H1 (cell line): ENCODE data around the gene RHOBTB1. TPM values are rescaled to one million over a fixed set of nuclear protein-coding genes. Genes with fewer than 3 reads are reported as not detected.

Experiments used
- CTCF ChIA-PET: fragments of 300-600 bp; sonication (Branson Sonifier 250); formaldehyde crosslinking; loops from one replicate; lab custom pipeline; 2021; ENCODE audit not compliant: partially characterized antibody; lab: Charles Lee
- POLR2A ChIA-PET: fragments of 300-600 bp; sonication (Branson Sonifier 250); formaldehyde crosslinking; loops from one replicate; lab custom pipeline; 2021; ENCODE audit warnings: inconsistent platforms; ENCODE audit not compliant: partially characterized antibody; lab: Charles Lee
- DNase-seq, 2 experiments: peaks; one replicate each; pipeline versions ENCODE4 v3.0.0 to v3.0.0-alpha.2; 2010 to 2022; ENCODE audit warnings: low spot score in 2 of 2, low read depth in 1 of 2, mixed read lengths in 1 of 2
- FAIRE-seq: peaks from 2 replicates; lab custom pipeline; 2011; peaks lifted over from hg19 to GRCh38; lab: Jason Lieb, UNC
- H2AFZ ChIP-seq: 2 replicates; pipeline ENCODE4 v1.8.1; 2012; ENCODE audit warnings: low read length, inconsistent platforms
- H2AK5ac ChIP-seq: 2 replicates; pipeline ENCODE4 v1.6.1; 2013; ENCODE audit warnings: low read depth, low read length
- H2BK120ac ChIP-seq: replicated peaks from 2 replicates; pipeline ENCODE3; 2013; ENCODE audit warnings: low read depth, low read length, inconsistent platforms
- H2BK12ac ChIP-seq: 2 replicates; pipeline ENCODE4 v1.6.1; 2013; ENCODE audit warnings: low read depth, low read length
- H2BK15ac ChIP-seq: 2 replicates; pipeline ENCODE4 v1.6.1; 2013; ENCODE audit warnings: low read length
- H2BK20ac ChIP-seq: 2 replicates; pipeline ENCODE4 v1.6.1; 2013; ENCODE audit warnings: low read length
- H2BK5ac ChIP-seq: 2 replicates; pipeline ENCODE4 v1.6.1; 2013; ENCODE audit warnings: low read depth, low read length
- H3K14ac ChIP-seq: 2 replicates; pipeline ENCODE4 v1.6.1; 2013; ENCODE audit warnings: inconsistent platforms; ENCODE audit not compliant: insufficient read length
- H3K18ac ChIP-seq: 2 replicates; pipeline ENCODE4 v1.6.1; 2013; ENCODE audit warnings: low read length; ENCODE audit errors: extremely low read depth
- H3K23ac ChIP-seq: 2 replicates; pipeline ENCODE4 v1.6.1; 2013; ENCODE audit warnings: inconsistent platforms; ENCODE audit not compliant: insufficient read length
- H3K23me2 ChIP-seq: 2 replicates; pipeline ENCODE4 v1.6.1; 2013; ENCODE audit warnings: low read depth, low read length
- H3K27ac ChIP-seq: 2 replicates; pipeline ENCODE4 v1.6.1; 2011; ENCODE audit warnings: low read depth, low read length, inconsistent platforms
- H3K27me3 ChIP-seq, 4 experiments: replicated peaks in 1 of 4; 1 replicate in 1 of 4; 2 replicates in 3 of 4; pipeline versions ENCODE4 v1.6.1 to v1.8.1; 2011 to 2013; ENCODE audit warnings: low read length in 3 of 4, mild to moderate bottlenecking in 3 of 4, inconsistent platforms in 2 of 4, mixed read lengths in 2 of 4, moderate library complexity in 1 of 4; ENCODE audit not compliant: control insufficient read depth in 3 of 4, insufficient read depth in 3 of 4; ENCODE audit errors: extremely low read depth in 1 of 4
- H3K36me3 ChIP-seq, 4 experiments: 2 replicates each; pipeline versions ENCODE4 v1.6.1 to v1.8.1; 2011 to 2013; ENCODE audit warnings: mild to moderate bottlenecking in 4 of 4, low read length in 3 of 4, moderate library complexity in 2 of 4, control low read depth in 1 of 4, inconsistent platforms in 1 of 4; ENCODE audit not compliant: insufficient read depth in 4 of 4, control insufficient read depth in 2 of 4
- H3K4ac ChIP-seq: replicated peaks from 2 replicates; pipeline ENCODE3; 2013; ENCODE audit warnings: low read length, low read depth, mixed read lengths, inconsistent platforms; ENCODE audit not compliant: insufficient read length
- H3K4me1 ChIP-seq, 4 experiments: replicated peaks in 1 of 4; 1 replicate in 1 of 4; 2 replicates in 3 of 4; pipeline versions ENCODE4 v1.6.1 to v1.8.1; 2011 to 2013; ENCODE audit warnings: low read length in 3 of 4, inconsistent platforms in 2 of 4, mixed read lengths in 1 of 4; ENCODE audit not compliant: insufficient read depth in 4 of 4, control insufficient read depth in 3 of 4
- H3K4me2 ChIP-seq, 2 experiments: 2 replicates each; pipeline versions ENCODE4 v1.6.1 to v1.8.1; 2011 to 2013; ENCODE audit warnings: low read depth in 2 of 2, low read length in 2 of 2, control low read depth in 1 of 2, inconsistent platforms in 1 of 2, mild to moderate bottlenecking in 1 of 2; ENCODE audit not compliant: insufficient read depth in 1 of 2
- H3K4me3 ChIP-seq, 4 experiments: fragments of 200-600, 300-600 bp in 1 of 4; sonication (generic), shearing (Covaris generic), sonication (Bioruptor Twin) in 1 of 4; 2 replicates each; pipeline versions ENCODE4 v1.5.1 to v1.8.1; 2011 to 2016; ENCODE audit warnings: low read length in 4 of 4, low read depth in 3 of 4, control low read depth in 2 of 4, inconsistent platforms in 2 of 4, mild to moderate bottlenecking in 2 of 4, mixed read lengths in 1 of 4, moderate library complexity in 1 of 4; ENCODE audit not compliant: insufficient read depth in 2 of 4; ENCODE audit errors: extremely low read depth in 1 of 4
- H3K56ac ChIP-seq: replicated peaks from 2 replicates; pipeline ENCODE3; 2013; ENCODE audit warnings: low read depth, mild to moderate bottlenecking, mixed read lengths, low read length, inconsistent platforms; ENCODE audit not compliant: insufficient read length
- H3K79me1 ChIP-seq: 2 replicates; pipeline ENCODE4 v1.6.1; 2013; ENCODE audit warnings: low read depth, low read length, control low read depth
- H3K79me2 ChIP-seq, 2 experiments: 2 replicates each; pipeline versions ENCODE4 v1.6.1 to v1.8.1; 2012 to 2013; ENCODE audit warnings: low read length in 2 of 2, mild to moderate bottlenecking in 2 of 2, inconsistent platforms in 1 of 2; ENCODE audit not compliant: insufficient read depth in 2 of 2, control insufficient read depth in 1 of 2
- H3K9ac ChIP-seq, 4 experiments: replicated peaks in 1 of 4; 1 replicate in 1 of 4; 2 replicates in 3 of 4; pipeline versions ENCODE4 v1.6.1 to v1.8.1; 2011 to 2013; ENCODE audit warnings: low read depth in 3 of 4, low read length in 3 of 4, control low read depth in 2 of 4, mild to moderate bottlenecking in 2 of 4, moderate library complexity in 2 of 4, inconsistent platforms in 1 of 4; ENCODE audit errors: extremely low read depth in 1 of 4
- H3K9me3 ChIP-seq, 2 experiments: 2 replicates each; pipeline versions ENCODE4 v1.6.1 to v1.8.1; 2012 to 2013; ENCODE audit warnings: mild to moderate bottlenecking in 2 of 2, moderate library complexity in 2 of 2, control low read depth in 1 of 2, inconsistent platforms in 1 of 2, low read depth in 1 of 2, low read length in 1 of 2, mixed read lengths in 1 of 2; ENCODE audit not compliant: insufficient read depth in 2 of 2
- H4K20me1 ChIP-seq, 2 experiments: replicated peaks in 1 of 2; 2 replicates each; pipeline versions ENCODE3 to v1.8.1; 2011 to 2013; ENCODE audit warnings: inconsistent platforms in 2 of 2, low read length in 2 of 2, mild to moderate bottlenecking in 1 of 2; ENCODE audit not compliant: insufficient read depth in 2 of 2, control insufficient read depth in 1 of 2
- H4K5ac ChIP-seq: 2 replicates; pipeline ENCODE4 v1.6.1; 2013; ENCODE audit warnings: low read length, low read depth, mixed read lengths, inconsistent platforms; ENCODE audit not compliant: insufficient read length
- H4K8ac ChIP-seq: 2 replicates; pipeline ENCODE4 v1.8.0; 2013; ENCODE audit warnings: mild to moderate bottlenecking, moderate library complexity, low read length, inconsistent platforms; ENCODE audit not compliant: insufficient read depth; ENCODE audit errors: extremely low read depth
- H4K91ac ChIP-seq: replicated peaks from 2 replicates; pipeline ENCODE3; 2013; ENCODE audit warnings: low read length, mixed read lengths, inconsistent platforms; ENCODE audit not compliant: insufficient read length
- BRCA1 ChIP-seq: IDR thresholded peaks from 2 replicates; pipeline ENCODE4 v1.6.1; 2012; ENCODE audit warnings: low read depth, low read length, improper control_type of control experiment
- CHD2 ChIP-seq: IDR thresholded peaks from 2 replicates; pipeline ENCODE4 v1.6.1; 2012; ENCODE audit warnings: low read length, improper control_type of control experiment
- FOSL1 ChIP-seq: IDR thresholded peaks from 2 replicates; pipeline ENCODE4 v1.6.1; 2011; ENCODE audit warnings: mild to moderate bottlenecking, low read depth, low read length, moderate library complexity; ENCODE audit not compliant: insufficient read depth
- GABPA ChIP-seq: IDR thresholded peaks from 2 replicates; pipeline ENCODE4 v1.6.1; 2011; ENCODE audit warnings: mild to moderate bottlenecking, low read length, moderate library complexity, borderline replicate concordance; ENCODE audit not compliant: insufficient read depth
- MAFK ChIP-seq: IDR thresholded peaks from 2 replicates; pipeline ENCODE4 v1.6.1; 2012; ENCODE audit warnings: low read depth, mild to moderate bottlenecking, improper control_type of control experiment, low read length
- POU5F1 ChIP-seq: IDR thresholded peaks from 2 replicates; pipeline ENCODE4 v1.6.1; 2011; ENCODE audit warnings: low read depth, mild to moderate bottlenecking, low read length, moderate library complexity
- RAD21 ChIP-seq, 2 experiments: IDR thresholded peaks in 1 of 2; conservative IDR thresholded peaks in 1 of 2; 2 replicates each; pipeline ENCODE4 v1.6.1; 2011; ENCODE audit warnings: low read depth in 2 of 2, low read length in 2 of 2, improper control_type of control experiment in 1 of 2, inconsistent platforms in 1 of 2, mild to moderate bottlenecking in 1 of 2, moderate library complexity in 1 of 2
- RXRA ChIP-seq: IDR thresholded peaks from 2 replicates; pipeline ENCODE4 v1.6.1; 2011; ENCODE audit warnings: low read depth, mild to moderate bottlenecking, low read length, moderate library complexity; ENCODE audit not compliant: insufficient read depth
- SP1 ChIP-seq: IDR thresholded peaks from 2 replicates; pipeline ENCODE4 v1.6.1; 2011; ENCODE audit warnings: low read depth, low read length
- SUZ12 ChIP-seq: fragments of 200-600 bp; sonication (generic); IDR thresholded peaks from 2 replicates; pipeline ENCODE4 v1.6.1; 2012; ENCODE audit warnings: mild to moderate bottlenecking, inconsistent platforms, low read length, moderate library complexity, mixed read lengths
- TAF1 ChIP-seq: IDR thresholded peaks from 2 replicates; pipeline ENCODE4 v1.6.1; 2011; ENCODE audit warnings: mild to moderate bottlenecking, low read depth, low read length
- TBP ChIP-seq: IDR thresholded peaks from 2 replicates; pipeline ENCODE4 v1.6.1; 2011; ENCODE audit warnings: low read depth, low read length, improper control_type of control experiment
- YY1 ChIP-seq: IDR thresholded peaks from 2 replicates; pipeline ENCODE4 v1.6.1; 2011; ENCODE audit warnings: low read depth, mild to moderate bottlenecking, low read length
- WGBS, 2 experiments: shearing (Covaris generic) in 1 of 2; methylation state at CpG; one replicate each; pipeline versions ENCODE4 v1.1.6 to v1.1.7; 2013 to 2015; ENCODE audit warnings: low lambda C conversion rate in 2 of 2, mixed read lengths in 2 of 2, inconsistent platforms in 1 of 2, low coverage in 1 of 2, missing lambda C conversion rate in 1 of 2; ENCODE audit not compliant: insufficient replicate concordance in 2 of 2, insufficient coverage in 1 of 2, insufficient read length in 1 of 2; ENCODE audit errors: extremely low coverage in 1 of 2, missing lambda C conversion rate in 1 of 2; 5-methylcytosine and 5-hydroxymethylcytosine counted together
- polyA plus RNA-seq, 7 experiments: library from polyadenylated mRNA; depleted of rRNA in 3 of 7; stranded (reverse) in 5 of 7; unstranded in 2 of 7; fragments of >200 nt in 5 of 7; fragments of 200-250 nt in 2 of 7; gene quantifications; 1 replicate in 5 of 7; 2 replicates in 1 of 7; 4 replicates in 1 of 7; pipeline versions ENCODE4 v1.2.1 to v1.2.3, GENCODE V29; 2011 to 2013; ENCODE audit warnings: missing spikeins in 2 of 7, mixed read lengths in 2 of 7
- total RNA-seq: library from RNA; stranded (reverse); fragmentation: NEBNext Ultra II Directional; extraction: Animal tissue kit (Norgen Biotek cat#: 25700); gene quantifications from 2 replicates; pipeline ENCODE4 v1.2.1, GENCODE V29; 2021

RHOBTB1 gene
- total and polyA plus RNA-seq, 2 of the 8 experiments (the other 6 are each of a cell fraction or from before 2014, with no cell fraction given), result 6.1 to 7.4 TPM

DNA sequence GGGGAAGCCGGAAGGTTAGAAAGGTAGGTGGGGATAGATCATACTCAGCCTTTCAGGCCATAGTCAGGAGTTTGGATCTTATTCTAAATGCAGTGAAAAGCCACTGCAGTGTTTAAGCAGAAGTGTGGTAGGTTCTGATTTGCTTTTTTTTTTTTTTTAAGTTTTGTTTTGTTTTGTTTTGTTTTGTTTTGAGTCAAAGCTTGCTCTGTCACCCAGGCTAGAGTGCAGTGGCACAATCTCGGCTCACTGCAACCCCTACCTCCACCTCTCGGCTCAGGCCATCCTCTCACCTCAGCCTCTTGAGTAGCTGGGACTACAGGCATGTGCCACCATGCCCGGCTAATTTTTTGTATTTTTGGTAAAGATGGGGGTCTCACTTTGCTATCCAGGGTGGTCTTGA, 23.5 kb downstream of the RHOBTB1 start:
- no peaks in the 10 kb centered on the region for H4K20me1 ChIP-seq
- no peak overlapping the region for H3K56ac ChIP-seq
- H3K23ac ChIP-seq, result no peak overlapping the region
- H3K27ac ChIP-seq, result no peak overlapping the region
- H3K14ac ChIP-seq, result no peak overlapping the region
- H4K91ac ChIP-seq, result no peak overlapping the region
- DNase-seq, result no peak
- no peak overlapping the region for H2AFZ ChIP-seq
- no peak for FAIRE-seq
- no peaks in the 10 kb centered on the region for H3K4me1 ChIP-seq
- TF ChIP-seq GABPA, result no peak
- no peak for TF ChIP-seq CHD2
- no peak for TF ChIP-seq POU5F1
- TF ChIP-seq MAFK, result no peak
- no peak for TF ChIP-seq SUZ12
- no peak for TF ChIP-seq FOSL1
- no peak for TF ChIP-seq RXRA
- TF ChIP-seq TAF1, result no peak
- no peak for TF ChIP-seq RAD21 (IDR thresholded peaks at IDR 0.05 in 1 of 2, conservative IDR thresholded peaks at IDR 0.05 in 1 of 2; ENCODE audit: low read depth in 2 of 2, low read length in 2 of 2)
- TF ChIP-seq YY1, result no peak
- no peak for TF ChIP-seq TBP
- no peak for TF ChIP-seq BRCA1
- no peak for TF ChIP-seq SP1
- TF ChIP-seq, all 59 proteins: peak for 0
- Histone ChIP-seq H3K4me2 (no peak overlapping the region), H4K8ac (no peak overlapping the region), H2BK15ac (no peak overlapping the region), H2BK5ac (no peak overlapping the region), H3K9me3 (no peaks in the 10 kb centered on the region), H3K4me3 (no peak overlapping the region), H3K4ac (no peak overlapping the region), H3K27me3 (no peaks in the 10 kb centered on the region), H3K18ac (no peak overlapping the region), H3K79me2 (no peaks in the 10 kb centered on the region), H4K5ac (no peak overlapping the region), H2BK120ac (no peak overlapping the region), H3K23me2 (no peaks in the 10 kb centered on the region), H2BK20ac (no peak overlapping the region), H2AK5ac (no peak overlapping the region), H2BK12ac (no peak overlapping the region), H3K79me1 (no peaks in the 10 kb centered on the region), H3K9ac (no peak overlapping the region), H3K36me3 (no peaks in the 10 kb centered on the region)
- WGBS, 2 experiments, result 86% methylated on average over 4 of the region's 4 CpGs; no CpG with 5 or more reads in 1 of the 2 experiments
- ChIA-PET POLR2A (no interaction called here), CTCF (interaction anchor here (1.0 kb wide), 1 partner anchor 17 kb away, joined by 3 read pairs; no protein-coding TSS in a partner anchor)
